ENCODE data around the gene ZFAND2B.
A peak's percentile ranks its signal among the peaks of the same experiment; 100 is the strongest.
"Not testable (repeated sequence)": the region's sequence is repeated elsewhere in the genome, so short reads cannot be mapped to it uniquely, and the experiment has no call there.

Gene ZFAND2B

GRCh38 chr2:219252570-219252899, 46.0 kb downstream of the ZFAND2B start:
- Histone ChIP-seq H3K27ac (no peak overlapping the region), H3K36me3 (ENCODE audit: insufficient read depth, low read length) (no peaks in the 10 kb centered on the region; the same call in 1 of the 2 replicates), H3K9ac (ENCODE audit: insufficient read length) (peak overlapping the region; percentile 60), H3K4me3 (peak overlapping the region; percentile 94), H3K9me3 (ENCODE audit: low read depth, low read length) (no peaks in the 10 kb centered on the region)
- no peak for DNase-seq (ENCODE audit: low read depth, low spot score)
- TF ChIP-seq POLR2AphosphoS5 (IDR thresholded peaks at IDR 0.05; ENCODE audit: borderline replicate concordance, low read depth, low read length), result no peak
- no peak for TF ChIP-seq FOXP2 (optimal IDR thresholded peaks at IDR 0.05; ENCODE audit: control extremely low read depth, extremely low read length, insufficient read depth)
- TF ChIP-seq EZH2 (IDR thresholded peaks at IDR 0.05), result no peak

DNA sequence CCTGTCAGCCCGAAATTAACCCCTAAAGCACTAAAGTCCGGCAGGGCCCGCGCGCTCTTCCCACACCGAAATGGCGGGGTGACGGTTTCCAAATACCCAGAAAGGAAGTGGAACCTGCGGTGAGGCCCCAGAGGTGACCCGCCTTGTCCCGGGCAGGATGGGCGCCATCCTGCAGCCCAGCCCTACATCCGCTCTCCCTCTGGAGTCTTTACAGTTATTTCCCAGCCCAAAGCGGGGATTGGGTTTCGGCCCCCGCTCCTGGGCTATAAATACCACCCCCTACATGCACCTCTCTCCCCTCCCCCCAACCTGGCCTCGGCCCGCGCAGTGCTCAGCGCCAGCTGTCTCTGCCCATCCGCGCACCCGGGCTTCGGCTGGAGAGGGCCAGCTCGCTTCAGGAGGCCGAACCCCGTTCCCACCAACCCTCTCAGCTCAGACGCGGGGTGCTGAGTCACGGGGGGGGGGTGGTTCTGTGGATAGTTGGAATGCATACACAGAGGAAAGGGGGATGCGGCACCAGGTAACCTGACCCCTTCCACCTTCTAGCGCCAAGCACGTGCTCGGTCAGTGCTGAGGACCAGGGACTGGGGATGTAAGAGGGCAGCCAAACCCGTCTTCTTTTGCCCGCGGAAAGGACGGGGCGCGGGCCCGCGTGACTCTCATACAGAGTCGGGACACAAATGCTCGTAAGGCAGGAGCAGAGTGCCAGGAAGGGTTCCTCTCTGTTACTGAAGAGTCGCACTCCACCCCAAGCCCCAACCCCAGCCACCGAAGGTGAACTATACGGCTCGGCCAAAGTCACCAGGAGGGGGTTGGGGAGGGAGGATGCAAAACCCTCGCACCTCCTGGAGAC, 46.5 kb downstream of the ZFAND2B start, which contains the start of gene TUBA4B:
TSS of gene TUBA4B (plus strand) at position 344 of the 853 bp plus-strand sequence. CDS start at position 509, 165 bp downstream.
- Histone ChIP-seq H3K36me3 (ENCODE audit: insufficient read depth, low read length) (no peaks in the 10 kb centered on the region; the same call in 1 of the 2 replicates), H3K9ac (ENCODE audit: insufficient read length) (peak within 1 kb of the TSS; percentile 60), H3K27ac (no peak within 1 kb of the TSS), H3K4me3 (peak within 1 kb of the TSS; percentile 94), H3K9me3 (ENCODE audit: low read depth, low read length) (no peaks in the 10 kb centered on the region)
- no peak for TF ChIP-seq EZH2 (IDR thresholded peaks at IDR 0.05)
- no peak for TF ChIP-seq POLR2AphosphoS5 (IDR thresholded peaks at IDR 0.05; ENCODE audit: borderline replicate concordance, low read depth, low read length)
- no peak for TF ChIP-seq FOXP2 (optimal IDR thresholded peaks at IDR 0.05; ENCODE audit: control extremely low read depth, extremely low read length, insufficient read depth)
- no peak for DNase-seq (ENCODE audit: low read depth, low spot score)

GRCh38 chr2:219253753-219254589, 47.4 kb downstream of the ZFAND2B start, which contains the start of gene TUBA4A:
TSS of gene TUBA4A (minus strand) at chr2:219253918. CDS start at chr2:219253858, 60 bp downstream.
- TF ChIP-seq POLR2AphosphoS5 (IDR thresholded peaks at IDR 0.05; ENCODE audit: borderline replicate concordance, low read depth, low read length), result peak; percentile 79
- TF ChIP-seq FOXP2 (optimal IDR thresholded peaks at IDR 0.05; ENCODE audit: control extremely low read depth, extremely low read length, insufficient read depth), result no peak
- TF ChIP-seq EZH2 (IDR thresholded peaks at IDR 0.05), result peak; percentile 65
- peak within 1 kb of the TSS; percentile 94 for H3K4me3 ChIP-seq
- no peaks in the 10 kb centered on the region; the same call in 1 of the 2 replicates for H3K36me3 ChIP-seq (ENCODE audit: insufficient read depth, low read length)
- H3K9me3 ChIP-seq (ENCODE audit: low read depth, low read length), result no peaks in the 10 kb centered on the region
- no peak within 1 kb of the TSS for H3K27ac ChIP-seq
- peak within 1 kb of the TSS; percentile 60 for H3K9ac ChIP-seq (ENCODE audit: insufficient read length)
- no peak for DNase-seq (ENCODE audit: low read depth, low spot score)

DNA sequence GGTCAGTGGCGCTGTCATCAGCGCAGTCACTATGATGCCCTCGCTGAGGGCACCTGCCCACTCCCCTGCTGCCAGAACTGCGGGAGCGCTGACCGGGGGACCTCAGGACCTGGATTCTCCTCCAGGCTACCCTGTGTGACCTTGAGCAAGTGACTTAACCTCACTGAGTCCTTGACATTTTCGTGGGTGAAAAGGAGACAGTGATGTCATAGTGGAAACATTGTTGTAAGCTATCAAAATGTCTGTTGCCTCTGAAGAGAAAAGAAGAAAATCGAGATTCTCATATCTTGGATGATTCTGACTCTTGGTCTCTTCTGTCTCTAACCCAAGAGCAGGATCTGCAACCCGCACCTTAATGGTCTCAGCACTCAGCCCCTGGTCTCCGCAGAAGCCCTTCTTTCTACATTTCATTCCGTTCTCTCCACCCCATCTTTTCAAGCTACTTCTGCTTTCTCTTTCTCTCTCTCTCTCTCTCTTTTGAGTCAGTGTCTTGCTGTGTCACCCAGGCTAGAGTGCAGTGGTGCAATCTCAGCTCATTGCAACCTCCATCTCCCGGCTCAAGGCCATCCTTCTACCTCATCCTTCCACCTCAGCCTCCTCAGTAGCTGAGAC, 48.1 kb downstream of the ZFAND2B start:
- Histone ChIP-seq H3K9ac (ENCODE audit: insufficient read length) (no peak overlapping the region), H3K36me3 (ENCODE audit: insufficient read depth, low read length) (no peaks in the 10 kb centered on the region; the same call in 1 of the 2 replicates), H3K27ac (no peak overlapping the region), H3K4me3 (peak overlapping the region; percentile 94), H3K9me3 (ENCODE audit: low read depth, low read length) (no peaks in the 10 kb centered on the region)
- no peak for DNase-seq (ENCODE audit: low read depth, low spot score)
- TF ChIP-seq FOXP2 (optimal IDR thresholded peaks at IDR 0.05; ENCODE audit: control extremely low read depth, extremely low read length, insufficient read depth) (no peak), POLR2AphosphoS5 (IDR thresholded peaks at IDR 0.05; ENCODE audit: borderline replicate concordance, low read depth, low read length) (no peak), EZH2 (IDR thresholded peaks at IDR 0.05) (no peak)

- H3K9me3 ChIP-seq (ENCODE audit: low read depth, low read length); H3K27ac ChIP-seq; H3K9ac ChIP-seq (ENCODE audit: insufficient read length); H3K36me3 ChIP-seq (ENCODE audit: insufficient read depth, low read length); H3K4me3 ChIP-seq; DNase-seq (ENCODE audit: low read depth, low spot score): not testable (repeated sequence)
These were observed 52.4 kb downstream of the ZFAND2B start for GRCh38 chr2:219258942-219259341.
